Neural cell (in vitro differentiated cells): Measurements from ENCODE around the gene PFKL. TPM values are rescaled to one million over a fixed set of nuclear protein-coding genes. Genes with fewer than 3 reads are reported as not detected.

ENCODE experiments used
- H2AFZ ChIP-seq: fragments of 200-600, 300-800 bp; sonication (generic), shearing (Covaris generic); 2 replicates; pipeline ENCODE4 v1.6.0; 2014; ENCODE audit warnings: low read depth, mild to moderate bottlenecking, antibody characterized with exemption, low read length, moderate library complexity
- H3F3A ChIP-seq: fragments of 200-600 bp; shearing (Covaris generic); 2 replicates; pipeline ENCODE4 v1.6.1; 2016; ENCODE audit warnings: mild to moderate bottlenecking, moderate library complexity, mixed read lengths, antibody characterized with exemption, low read length; ENCODE audit not compliant: insufficient read depth, poor library complexity, severe bottlenecking
- H3K27ac ChIP-seq: fragments of 200-600, 300-800 bp; sonication (generic), shearing (Covaris generic); 2 replicates; pipeline ENCODE4 v1.5.1; 2014; ENCODE audit warnings: mild to moderate bottlenecking, low read length, moderate library complexity
- H3K27me3 ChIP-seq: fragments of 300-800, 200-600 bp; sonication (generic), shearing (Covaris generic); 2 replicates; pipeline ENCODE4 v1.6.0; 2014; ENCODE audit warnings: mild to moderate bottlenecking, low read depth, low read length, moderate library complexity; ENCODE audit not compliant: insufficient read depth
- H3K36me3 ChIP-seq: fragments of 300-800, 200-600 bp; sonication (generic), shearing (Covaris generic); 2 replicates; pipeline ENCODE4 v1.5.1; 2014; ENCODE audit warnings: mild to moderate bottlenecking, antibody characterized with exemption, low read length, moderate library complexity; ENCODE audit not compliant: insufficient read depth
- H3K4me2 ChIP-seq: fragments of 300-800, 200-600 bp; sonication (generic), shearing (Covaris generic); 2 replicates; pipeline ENCODE4 v1.6.0; 2014; ENCODE audit warnings: mild to moderate bottlenecking, low read length
- H3K4me3 ChIP-seq: fragments of 300-800, 200-600 bp; sonication (generic), shearing (Covaris generic); 2 replicates; pipeline ENCODE4 v1.5.1; 2014; ENCODE audit warnings: mild to moderate bottlenecking, low read length, moderate library complexity
- H3K79me2 ChIP-seq: fragments of 200-600 bp; shearing (Covaris generic); replicated peaks from 2 replicates; pipeline ENCODE4 v1.6.0; 2014; ENCODE audit warnings: mild to moderate bottlenecking, low read length, moderate library complexity; ENCODE audit not compliant: insufficient read depth
- H3K9ac ChIP-seq: fragments of 300-800, 200-600 bp; sonication (generic), shearing (Covaris generic); 2 replicates; pipeline ENCODE4 v1.6.1; 2016; ENCODE audit warnings: mild to moderate bottlenecking, low read length, mixed read lengths
- H3K9me2 ChIP-seq: fragments of 200-600 bp; shearing (Covaris generic); 2 replicates; pipeline ENCODE4 v1.6.1; 2016; ENCODE audit warnings: mild to moderate bottlenecking, low read length, mixed read lengths; ENCODE audit not compliant: insufficient read depth
- H3K9me3 ChIP-seq: fragments of 200-600, 300-800 bp; sonication (generic), shearing (Covaris generic); 2 replicates; pipeline ENCODE4 v1.6.1; 2016; ENCODE audit warnings: mild to moderate bottlenecking, mixed run types, low read length, moderate library complexity, mixed read lengths
- H4K20me1 ChIP-seq: fragments of 200-600 bp; shearing (Covaris generic); 2 replicates; pipeline ENCODE4 v1.6.1; 2016; ENCODE audit warnings: mild to moderate bottlenecking, mixed run types; ENCODE audit not compliant: insufficient read depth
- CTCF ChIP-seq: fragments of 450-650 bp; IDR thresholded peaks from 2 replicates; pipeline ENCODE4 v1.5.1; 2014; ENCODE audit warnings: antibody characterized with exemption, mild to moderate bottlenecking, moderate library complexity; ENCODE audit not compliant: poor library complexity, severe bottlenecking
- EP300 ChIP-seq: fragments of 450-650 bp; conservative IDR thresholded peaks from 2 replicates; pipeline ENCODE4 v1.6.1; 2014; ENCODE audit warnings: antibody characterized with exemption, mild to moderate bottlenecking, moderate library complexity; ENCODE audit not compliant: poor library complexity, severe bottlenecking
- EZH2 ChIP-seq: fragments of 200-600, 300-800 bp; shearing (Covaris generic), sonication (generic); IDR thresholded peaks from 2 replicates; pipeline ENCODE4 v1.6.1; 2014; ENCODE audit warnings: antibody characterized with exemption, low read length, borderline replicate concordance, mild to moderate bottlenecking; ENCODE audit not compliant: insufficient read depth, poor library complexity, severe bottlenecking
- MXI1 ChIP-seq: fragments of 450-650 bp; conservative IDR thresholded peaks from 2 replicates; pipeline ENCODE4 v1.6.1; 2014; ENCODE audit warnings: antibody characterized with exemption, mild to moderate bottlenecking; ENCODE audit not compliant: poor library complexity, severe bottlenecking
- POLR2AphosphoS5 ChIP-seq: IDR thresholded peaks from 2 replicates; pipeline ENCODE4 v1.6.1; 2012
- RAD21 ChIP-seq: fragments of 450-650 bp; conservative IDR thresholded peaks from 2 replicates; pipeline ENCODE4 v1.6.1; 2014; ENCODE audit warnings: antibody characterized with exemption, mild to moderate bottlenecking, moderate library complexity
- REST ChIP-seq: IDR thresholded peaks from 2 replicates; pipeline ENCODE4 v1.6.1; 2012; ENCODE audit warnings: borderline replicate concordance
- SMC3 ChIP-seq: fragments of 450-650 bp; conservative IDR thresholded peaks from 2 replicates; pipeline ENCODE4 v1.6.1; 2014; ENCODE audit warnings: antibody characterized with exemption, mild to moderate bottlenecking, moderate library complexity; ENCODE audit not compliant: poor library complexity
- TAF1 ChIP-seq: IDR thresholded peaks from 2 replicates; pipeline ENCODE4 v1.6.1; 2012; ENCODE audit warnings: low read depth
- polyA plus RNA-seq: library from polyadenylated mRNA; depleted of rRNA; stranded (reverse); fragments of >200 nt; gene quantifications from 2 replicates; pipeline ENCODE4 v1.2.3, GENCODE V29; 2014

Gene PFKL
- polyA plus RNA-seq, 1 donor from 2014 or later = 79.6 TPM

- Histone ChIP-seq H3K9ac (no peak overlapping the region), H3K4me3 (no peak overlapping the region), H4K20me1 (no peaks in the 10 kb centered on the region), H2AFZ (no peak overlapping the region), H3K36me3 (no peaks in the 10 kb centered on the region), H3K9me3 (no peaks in the 10 kb centered on the region), H3K4me2 (no peak overlapping the region), H3K9me2 (no peaks in the 10 kb centered on the region), H3K27me3 (no peaks in the 10 kb centered on the region), H3F3A (no peaks in the 10 kb centered on the region), H3K79me2 (no peaks in the 10 kb centered on the region), H3K27ac (no peak overlapping the region)
- TF ChIP-seq SMC3 = no peak
- TF ChIP-seq POLR2AphosphoS5 = no peak
- TF ChIP-seq CTCF = no peak
- no peak for TF ChIP-seq EZH2
- no peak for TF ChIP-seq EP300
- TF ChIP-seq RAD21 = no peak
- TF ChIP-seq MXI1 = no peak
- no peak for TF ChIP-seq TAF1
- TF ChIP-seq REST = no peak
These were observed 44.3 kb upstream of the PFKL start for GRCh38 chr21:44255511-44255981.

- no peak overlapping the region for H2AFZ ChIP-seq
These were observed 41.7 kb upstream of the PFKL start for GRCh38 chr21:44258056-44258725.

More at GRCh38 chr21:44258056-44258725, 41.7 kb upstream of the PFKL start:
- Histone ChIP-seq H3K9ac (no peak overlapping the region), H3K36me3 (no peaks in the 10 kb centered on the region), H3K79me2 (no peaks in the 10 kb centered on the region), H3K4me3 (no peak overlapping the region), H4K20me1 (no peaks in the 10 kb centered on the region), H3F3A (no peaks in the 10 kb centered on the region), H3K9me2 (no peaks in the 10 kb centered on the region), H3K27me3 (no peaks in the 10 kb centered on the region), H3K27ac (no peak overlapping the region), H3K4me2 (no peak overlapping the region), H3K9me3 (no peaks in the 10 kb centered on the region)
- TF ChIP-seq REST (no peak), EP300 (no peak)
